Panc1 (cell line): ENCODE measurements around the gene PTGDR2.

Experiments used
- POLR2AphosphoS5 ChIP-seq: IDR thresholded peaks from 2 replicates; pipeline ENCODE4 v1.6.1; 2012; ENCODE audit warnings: mild to moderate bottlenecking, low read depth, low read length, moderate library complexity
- REST ChIP-seq, 2 experiments: IDR thresholded peaks; 2 replicates each; pipeline ENCODE4 v1.6.1; 2011 to 2012; ENCODE audit warnings: low read depth in 2 of 2, control low read depth in 1 of 2, low read length in 1 of 2, mild to moderate bottlenecking in 1 of 2, moderate library complexity in 1 of 2; ENCODE audit not compliant: insufficient read depth in 1 of 2
- SIN3A ChIP-seq: IDR thresholded peaks from 2 replicates; pipeline ENCODE4 v1.6.1; 2012; ENCODE audit warnings: low read depth, mild to moderate bottlenecking, low read length, moderate library complexity, borderline replicate concordance; ENCODE audit not compliant: insufficient read depth
- TF ChIP-seq, protein P1 (sequence below): fragments of 450-650 bp; IDR thresholded peaks from 2 replicates; pipeline ENCODE4 v1.5.1; 2017; ENCODE audit warnings: mild to moderate bottlenecking

GRCh38 chr11:60872961-60873524 is 17.3 kb upstream of the PTGDR2 start:
- TF ChIP-seq, protein P1, sequence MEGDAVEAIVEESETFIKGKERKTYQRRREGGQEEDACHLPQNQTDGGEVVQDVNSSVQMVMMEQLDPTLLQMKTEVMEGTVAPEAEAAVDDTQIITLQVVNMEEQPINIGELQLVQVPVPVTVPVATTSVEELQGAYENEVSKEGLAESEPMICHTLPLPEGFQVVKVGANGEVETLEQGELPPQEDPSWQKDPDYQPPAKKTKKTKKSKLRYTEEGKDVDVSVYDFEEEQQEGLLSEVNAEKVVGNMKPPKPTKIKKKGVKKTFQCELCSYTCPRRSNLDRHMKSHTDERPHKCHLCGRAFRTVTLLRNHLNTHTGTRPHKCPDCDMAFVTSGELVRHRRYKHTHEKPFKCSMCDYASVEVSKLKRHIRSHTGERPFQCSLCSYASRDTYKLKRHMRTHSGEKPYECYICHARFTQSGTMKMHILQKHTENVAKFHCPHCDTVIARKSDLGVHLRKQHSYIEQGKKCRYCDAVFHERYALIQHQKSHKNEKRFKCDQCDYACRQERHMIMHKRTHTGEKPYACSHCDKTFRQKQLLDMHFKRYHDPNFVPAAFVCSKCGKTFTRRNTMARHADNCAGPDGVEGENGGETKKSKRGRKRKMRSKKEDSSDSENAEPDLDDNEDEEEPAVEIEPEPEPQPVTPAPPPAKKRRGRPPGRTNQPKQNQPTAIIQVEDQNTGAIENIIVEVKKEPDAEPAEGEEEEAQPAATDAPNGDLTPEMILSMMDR: no peak
- no peak for TF ChIP-seq SIN3A
- TF ChIP-seq POLR2AphosphoS5: no peak
- no peak for TF ChIP-seq REST (IDR thresholded peaks at IDR 0.05; ENCODE audit: insufficient read depth in 1 of 2, low read depth in 2 of 2, low read length in 1 of 2)
